Endodermal cell (in vitro differentiated cells): ENCODE data around the gene ELMOD1. TPM values are rescaled to one million over a fixed set of nuclear protein-coding genes. Genes with fewer than 3 reads are reported as not detected.

Experiments used
- DNase-seq: peaks from one replicate; pipeline ENCODE4 v3.0.0-alpha.2; 2017
- H3K27ac ChIP-seq: 2 replicates; pipeline ENCODE4 v1.5.1; 2013; ENCODE audit warnings: mild to moderate bottlenecking, low read depth, low read length, moderate library complexity
- H3K27me3 ChIP-seq: 2 replicates; pipeline ENCODE4 v1.6.1; 2013; ENCODE audit warnings: mild to moderate bottlenecking, low read length, moderate library complexity; ENCODE audit not compliant: insufficient read depth, control insufficient read depth, poor library complexity, severe bottlenecking
- H3K36me3 ChIP-seq: 2 replicates; pipeline ENCODE4 v1.7.0; 2013; ENCODE audit warnings: mild to moderate bottlenecking, low read length, moderate library complexity; ENCODE audit not compliant: control insufficient read depth, insufficient read depth
- H3K4me1 ChIP-seq: one replicate; pipeline ENCODE4 v1.7.0; 2013; ENCODE audit warnings: low read length; ENCODE audit not compliant: control insufficient read depth, insufficient read depth
- H3K4me3 ChIP-seq: 2 replicates; pipeline ENCODE4 v1.5.1; 2013; ENCODE audit warnings: mild to moderate bottlenecking, low read length, moderate library complexity
- H3K9ac ChIP-seq: 2 replicates; pipeline ENCODE4 v1.6.1; 2013; ENCODE audit warnings: mild to moderate bottlenecking, low read length, moderate library complexity; ENCODE audit not compliant: poor library complexity, severe bottlenecking; ENCODE audit errors: extremely low read depth
- H3K9me3 ChIP-seq: 2 replicates; pipeline ENCODE4 v1.6.1; 2013; ENCODE audit warnings: mild to moderate bottlenecking, low read length, moderate library complexity; ENCODE audit not compliant: control insufficient read depth
- H3K27ac Mint-ChIP-seq: 2 replicates; pipeline ENCODE4 v1.8.0; 2020; ENCODE audit warnings: mixed read lengths
- H3K27me3 Mint-ChIP-seq: 2 replicates; pipeline ENCODE4 v1.8.0; 2021; ENCODE audit warnings: mild to moderate bottlenecking, mixed read lengths; ENCODE audit not compliant: insufficient read depth
- H3K36me3 Mint-ChIP-seq: 2 replicates; pipeline ENCODE4 v1.8.0; 2020; ENCODE audit warnings: low read depth, mixed read lengths
- H3K4me1 Mint-ChIP-seq: 2 replicates; pipeline ENCODE4 v1.8.0; 2020; ENCODE audit warnings: mixed read lengths
- H3K4me3 Mint-ChIP-seq: 2 replicates; pipeline ENCODE4 v1.8.0; 2020; ENCODE audit warnings: mild to moderate bottlenecking, moderate library complexity, mixed read lengths
- H3K9me3 Mint-ChIP-seq: 2 replicates; pipeline ENCODE4 v1.8.0; 2020; ENCODE audit warnings: mild to moderate bottlenecking, mixed read lengths
- CTCF ChIP-seq: fragments of 200-600 bp; sonication (generic); conservative IDR thresholded peaks from 2 replicates; pipeline ENCODE4 v1.5.0; 2021; ENCODE audit warnings: antibody characterized with exemption, mild to moderate bottlenecking
- WGBS, 2 experiments: methylation state at CpG; one replicate each; pipeline versions ENCODE4 v1.1.5 to v1.1.7; 2013; ENCODE audit warnings: missing lambda C conversion rate in 2 of 2, mixed read lengths in 1 of 2; ENCODE audit not compliant: insufficient coverage in 1 of 2, insufficient read length in 1 of 2; 5-methylcytosine and 5-hydroxymethylcytosine counted together
- total RNA-seq, 2 donors: library from RNA; stranded (reverse); fragmentation: NEBNext Ultra II Directional in 1 of 2; extraction: Animal tissue kit (Norgen Biotek cat#: 25700) in 1 of 2; gene quantifications; 2 replicates in 1 of 2; 3 replicates in 1 of 2; pipeline ENCODE4 v1.2.1, GENCODE V29; 2021

Gene ELMOD1
- total RNA-seq, 2 donors from 2014 or later = 0.46 to 0.60 TPM

- no peaks in the 10 kb centered on the region for H3K4me1 ChIP-seq
- peaks cover 4% of the 10 kb centered on the region for H3K4me1 Mint-ChIP-seq
- WGBS, 2 experiments = 86 to 91% methylated on average over 2 to 9 of the region's 9 CpGs
Observed at GRCh38 chr11:107605061-107606006, 14.4 kb downstream of the ELMOD1 start.

DNA sequence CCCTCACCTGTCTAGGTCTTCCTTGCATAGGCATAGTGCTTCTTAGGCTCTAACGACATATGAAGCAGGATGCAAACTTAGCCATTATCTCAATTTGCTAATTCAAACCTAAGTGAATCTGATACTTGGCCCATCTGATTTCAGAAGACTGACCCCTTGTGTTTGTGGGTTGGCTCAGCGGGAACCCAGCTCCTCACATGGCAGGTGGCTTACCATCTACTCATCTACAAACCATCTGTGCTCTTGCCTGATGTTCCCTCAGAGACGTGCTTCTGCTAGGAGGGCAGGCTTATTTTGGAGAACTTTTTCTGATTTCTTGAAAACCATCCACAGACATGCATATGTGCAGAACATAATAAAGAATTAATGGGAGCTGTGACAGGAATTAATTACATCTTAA, 15.2 kb downstream of the ELMOD1 start:
- Histone ChIP-seq H3K4me3 (no peak overlapping the region), H3K9ac (no peak overlapping the region), H3K4me1 (no peaks in the 10 kb centered on the region), H3K27me3 (no peaks in the 10 kb centered on the region), H3K27ac (no peak overlapping the region), H3K36me3 (no peaks in the 10 kb centered on the region), H3K9me3 (no peaks in the 10 kb centered on the region)
- H3K27ac Mint-ChIP-seq = no peak overlapping the region
- no peak overlapping the region for H3K4me3 Mint-ChIP-seq
- peak; percentile 70 for DNase-seq
- no peaks in the 10 kb centered on the region for H3K9me3 Mint-ChIP-seq
- TF ChIP-seq CTCF = peak; percentile 57
- WGBS, 2 experiments = 72 to 100% methylated on average over 1 to 3 of the region's 3 CpGs
- no peaks in the 10 kb centered on the region for H3K27me3 Mint-ChIP-seq
- H3K4me1 Mint-ChIP-seq = peaks cover 4% of the 10 kb centered on the region
- no peaks in the 10 kb centered on the region for H3K36me3 Mint-ChIP-seq

More at GRCh38 chr11:107605061-107606006, 14.4 kb downstream of the ELMOD1 start:
- Histone ChIP-seq H3K4me3 (no peak overlapping the region), H3K27me3 (no peaks in the 10 kb centered on the region), H3K27ac (no peak overlapping the region), H3K36me3 (no peaks in the 10 kb centered on the region), H3K9ac (no peak overlapping the region), H3K9me3 (no peaks in the 10 kb centered on the region)
- no peaks in the 10 kb centered on the region for H3K27me3 Mint-ChIP-seq
- no peaks in the 10 kb centered on the region for H3K36me3 Mint-ChIP-seq
- no peaks in the 10 kb centered on the region for H3K9me3 Mint-ChIP-seq
- H3K4me3 Mint-ChIP-seq = no peak overlapping the region
- no peak overlapping the region for H3K27ac Mint-ChIP-seq
- peak; percentile 46 for TF ChIP-seq CTCF
- peak; percentile 52 for DNase-seq

DNA sequence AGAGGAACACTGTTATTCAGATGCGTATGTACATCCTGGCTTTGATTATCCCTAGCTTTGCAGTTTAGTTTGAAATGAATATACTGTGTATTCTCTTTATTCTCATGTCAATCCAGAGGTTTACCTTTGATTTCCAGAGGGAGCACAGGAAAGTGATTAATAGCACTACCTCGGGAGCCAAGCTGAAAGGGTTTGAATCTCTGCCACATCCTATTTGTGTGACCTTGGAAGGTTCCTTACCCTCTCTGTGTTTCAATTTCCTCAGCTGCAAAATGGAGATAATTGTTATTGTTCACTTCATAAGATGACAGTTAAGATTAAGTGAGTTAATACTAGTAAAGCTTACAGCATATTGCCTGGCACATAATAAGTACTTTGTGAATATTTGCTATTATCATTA, 17.9 kb downstream of the ELMOD1 start:
- H3K36me3 ChIP-seq = no peaks in the 10 kb centered on the region
- Mint-ChIP-seq H3K4me1 (peaks cover 4% of the 10 kb centered on the region), H3K27ac (no peak overlapping the region), H3K27me3 (no peaks in the 10 kb centered on the region), H3K36me3 (no peaks in the 10 kb centered on the region), H3K4me3 (no peak overlapping the region), H3K9me3 (no peaks in the 10 kb centered on the region)
- H3K27ac ChIP-seq = no peak overlapping the region
- TF ChIP-seq CTCF = no peak
- no peak for DNase-seq
- H3K9ac ChIP-seq = no peak overlapping the region
- no peak overlapping the region for H3K4me3 ChIP-seq
- no peaks in the 10 kb centered on the region for H3K4me1 ChIP-seq
- WGBS, 2 experiments = 63 to 71% methylated on average over 1 to 2 of the region's 2 CpGs
- no peaks in the 10 kb centered on the region for H3K9me3 ChIP-seq
- H3K27me3 ChIP-seq = no peaks in the 10 kb centered on the region
